ENCODE measurements around the gene IGFN1. TPM values are rescaled to one million over a fixed set of nuclear protein-coding genes. Genes with fewer than 3 reads are reported as not detected.

The IGFN1 gene
- total and polyA plus RNA-seq, 2 of the 8 experiments (the other 6 are each of a cell fraction or from before 2014, with no cell fraction given), result not detected

- Histone ChIP-seq H2BK5ac (ENCODE audit: low read depth, low read length) (no peak overlapping the region), H2BK15ac (ENCODE audit: low read length) (0 out of 2 replicates have a peak overlapping the region, but pooled peaks have one; percentile 31), H4K8ac (ENCODE audit: extremely low read depth, insufficient read depth, low read length) (no peak overlapping the region), H3K23ac (ENCODE audit: insufficient read length) (no peak overlapping the region), H3K56ac (replicated peaks; ENCODE audit: insufficient read length, low read depth, low read length) (no peak overlapping the region), H3K9me3 (ENCODE audit: insufficient read depth in 2 of 2, low read depth in 1 of 2, low read length in 1 of 2) (no peaks in the 10 kb centered on the region), H3K36me3 (ENCODE audit: control insufficient read depth in 2 of 4, insufficient read depth in 4 of 4, low read length in 3 of 4) (no peaks in the 10 kb centered on the region), H3K79me2 (ENCODE audit: control insufficient read depth in 1 of 2, insufficient read depth in 2 of 2, low read length in 2 of 2) (no peaks in the 10 kb centered on the region), H3K4ac (replicated peaks; ENCODE audit: insufficient read length, low read depth, low read length) (no peak overlapping the region), H3K4me1 (replicated peaks in 1 of 4; ENCODE audit: control insufficient read depth in 3 of 4, insufficient read depth in 4 of 4, low read length in 3 of 4) (peaks cover 0 to 3% (median 0%) of the 10 kb centered on the region in 4 experiments; a peak in 1 of 7 replicates), H3K79me1 (ENCODE audit: low read depth, low read length) (no peaks in the 10 kb centered on the region), H4K20me1 (replicated peaks in 1 of 2; ENCODE audit: control insufficient read depth in 1 of 2, insufficient read depth in 2 of 2, low read length in 2 of 2) (no peaks in the 10 kb centered on the region), H3K4me2 (ENCODE audit: insufficient read depth in 1 of 2, low read depth in 2 of 2, low read length in 2 of 2) (no peak overlapping the region), H2BK20ac (ENCODE audit: low read length) (no peak overlapping the region), H3K14ac (ENCODE audit: insufficient read length) (no peak overlapping the region), H3K18ac (ENCODE audit: extremely low read depth, low read length) (no peak overlapping the region; the same call in 1 of the 2 replicates), H2BK120ac (replicated peaks; ENCODE audit: low read depth, low read length) (no peak overlapping the region), H3K27ac (ENCODE audit: low read depth, low read length) (no peak overlapping the region), H3K4me3 (ENCODE audit: extremely low read depth in 1 of 4, insufficient read depth in 2 of 4, low read depth in 3 of 4, low read length in 4 of 4) (no peak overlapping the region), H3K27me3 (replicated peaks in 1 of 4; ENCODE audit: control insufficient read depth in 3 of 4, extremely low read depth in 1 of 4, insufficient read depth in 3 of 4, low read length in 3 of 4) (no peaks in the 10 kb centered on the region), H2AK5ac (ENCODE audit: low read depth, low read length) (peak overlapping the region; percentile 4; the same call in 1 of the 2 replicates), H2AFZ (ENCODE audit: low read length) (no peak overlapping the region), H2BK12ac (ENCODE audit: low read depth, low read length) (no peak overlapping the region), H4K91ac (replicated peaks; ENCODE audit: insufficient read length, low read length) (no peak overlapping the region), H3K23me2 (ENCODE audit: low read depth, low read length) (peaks cover 1% of the 10 kb centered on the region; the same call in 1 of the 2 replicates), H4K5ac (ENCODE audit: insufficient read length, low read depth, low read length) (no peak overlapping the region), H3K9ac (replicated peaks in 1 of 4; ENCODE audit: extremely low read depth in 1 of 4, low read depth in 3 of 4, low read length in 3 of 4) (no peak overlapping the region)
- 52% methylated on average over 4 of the region's 4 CpGs; no CpG with 5 or more reads in 1 of the 2 experiments for WGBS, 2 experiments (ENCODE audit: extremely low coverage in 1 of 2, insufficient coverage in 1 of 2, insufficient read length in 1 of 2, insufficient replicate concordance in 2 of 2, low coverage in 1 of 2, low lambda C conversion rate in 2 of 2, missing lambda C conversion rate in 1 of 2)
- POLR2A ChIA-PET (ENCODE audit: partially characterized antibody), result interaction anchor here (1.4 kb wide), 1 partner anchor 12 kb away, joined by 4 read pairs; no protein-coding TSS in a partner anchor
- FAIRE-seq (peak; percentile 68), DNase-seq (ENCODE audit: low read depth in 1 of 2, low spot score in 2 of 2) (no peak)
- CTCF ChIA-PET (ENCODE audit: partially characterized antibody), result interaction anchor here (0.6 to 1.7 kb wide), 28 partner anchors 9 to 196 kb away, joined by 3 to 19 read pairs (median 4); partner anchors contain the start of gene IGFN1
- TF ChIP-seq, protein P1, sequence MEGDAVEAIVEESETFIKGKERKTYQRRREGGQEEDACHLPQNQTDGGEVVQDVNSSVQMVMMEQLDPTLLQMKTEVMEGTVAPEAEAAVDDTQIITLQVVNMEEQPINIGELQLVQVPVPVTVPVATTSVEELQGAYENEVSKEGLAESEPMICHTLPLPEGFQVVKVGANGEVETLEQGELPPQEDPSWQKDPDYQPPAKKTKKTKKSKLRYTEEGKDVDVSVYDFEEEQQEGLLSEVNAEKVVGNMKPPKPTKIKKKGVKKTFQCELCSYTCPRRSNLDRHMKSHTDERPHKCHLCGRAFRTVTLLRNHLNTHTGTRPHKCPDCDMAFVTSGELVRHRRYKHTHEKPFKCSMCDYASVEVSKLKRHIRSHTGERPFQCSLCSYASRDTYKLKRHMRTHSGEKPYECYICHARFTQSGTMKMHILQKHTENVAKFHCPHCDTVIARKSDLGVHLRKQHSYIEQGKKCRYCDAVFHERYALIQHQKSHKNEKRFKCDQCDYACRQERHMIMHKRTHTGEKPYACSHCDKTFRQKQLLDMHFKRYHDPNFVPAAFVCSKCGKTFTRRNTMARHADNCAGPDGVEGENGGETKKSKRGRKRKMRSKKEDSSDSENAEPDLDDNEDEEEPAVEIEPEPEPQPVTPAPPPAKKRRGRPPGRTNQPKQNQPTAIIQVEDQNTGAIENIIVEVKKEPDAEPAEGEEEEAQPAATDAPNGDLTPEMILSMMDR (IDR thresholded peaks at IDR 0.05; ENCODE audit: control extremely low read depth in 1 of 3, insufficient read depth in 1 of 3, low read depth in 1 of 3, low read length in 3 of 3), result peak; percentile 65 to 83 (median 82)
- TF ChIP-seq SAP30 (IDR thresholded peaks at IDR 0.05; ENCODE audit: insufficient read depth, insufficient replicate concordance, low read length) (no peak), RNF2 (IDR thresholded peaks at IDR 0.05; ENCODE audit: borderline replicate concordance, low read depth, low read length, missing control alignments, poor library complexity, severe bottlenecking) (no peak), KDM5A (IDR thresholded peaks at IDR 0.05; ENCODE audit: low read length) (no peak), POLR2AphosphoS5 (IDR thresholded peaks at IDR 0.05; ENCODE audit: low read depth, low read length) (no peak), GTF2F1 (IDR thresholded peaks at IDR 0.05; ENCODE audit: borderline replicate concordance, low read depth, low read length) (no peak), RAD21 (IDR thresholded peaks at IDR 0.05 in 1 of 2, conservative IDR thresholded peaks at IDR 0.05 in 1 of 2; ENCODE audit: low read depth in 2 of 2, low read length in 2 of 2) (peak; percentile 60 to 68), GABPA (IDR thresholded peaks at IDR 0.05; ENCODE audit: borderline replicate concordance, insufficient read depth, low read length) (no peak), ZNF274 (IDR thresholded peaks at IDR 0.05; ENCODE audit: borderline replicate concordance, extremely low read depth, low read length) (no peak), YY1 (IDR thresholded peaks at IDR 0.05; ENCODE audit: low read depth, low read length) (peak; percentile 85)
Measured at GRCh38 chr1:201214461-201214860, 23.8 kb downstream of the IGFN1 start.

Data from H1 (cell line).